ENCODE measurements around the gene ZHX3. TPM values are rescaled to one million over a fixed set of nuclear protein-coding genes. Genes with fewer than 3 reads are reported as not detected.

Gene ZHX3
- total and polyA plus RNA-seq, 2 of the 13 experiments (the other 11 are each of a cell fraction or from before 2014, with no cell fraction given), result 8.4 to 11.7 TPM

GRCh38 chr20:41168281-41169161 lies 149.0 kb downstream of the ZHX3 start:
- H3K9ac ChIP-seq (ENCODE audit: insufficient read depth, low read depth, low read length), result no peak overlapping the region
- H3K4me2 ChIP-seq (ENCODE audit: low read depth, low read length), result no peak overlapping the region
- no peaks in the 10 kb centered on the region for H3K79me2 ChIP-seq (ENCODE audit: insufficient read depth, low read length)
- DNase-seq (ENCODE audit: low spot score), result no peak
- H2AFZ ChIP-seq (ENCODE audit: low read length), result no peak overlapping the region
- H3K4me3 ChIP-seq (replicated peaks in 1 of 3; ENCODE audit: insufficient read depth in 1 of 3, low read depth in 2 of 3, low read length in 3 of 3), result no peak overlapping the region
- no peaks in the 10 kb centered on the region for H3K4me1 ChIP-seq (ENCODE audit: insufficient read depth, low read length)
- no peak for ATAC-seq
- 97% methylated on average over 9 of the region's 10 CpGs for whole genome bisulfite sequencing (ENCODE audit: low lambda C conversion rate)
- intact Hi-C loops (cut with micrococcal nuclease; ENCODE audit: unreplicated experiment) (no loop called here), in situ Hi-C loops (cut with HindIII; ENCODE audit: extremely low pct_ligation_motif_present, low pct_unique_long_range_greater_than_20kb) (no loop called here)
- H3K36me3 ChIP-seq (replicated peaks in 1 of 2; ENCODE audit: control insufficient read depth in 1 of 2, insufficient read depth in 2 of 2, low read length in 2 of 2), result peaks cover 79 to 94% of the 10 kb centered on the region in 2 experiments
- POLR2A ChIA-PET, result no interaction called here
- H3K27ac ChIP-seq (ENCODE audit: extremely low read length, insufficient read depth, low read length), result no peak overlapping the region
- TF ChIP-seq AGO2 (optimal IDR thresholded peaks at IDR 0.05; ENCODE audit: low read depth, low read length) (peak; percentile 73), RXRA (CRISPR knock-in tag; IDR thresholded peaks at IDR 0.05) (peak; percentile 2; the same call in 1 of the 2 replicates), AHDC1 (CRISPR knock-in tag; IDR thresholded peaks at IDR 0.05; ENCODE audit: borderline replicate concordance) (no peak), RBM22 (optimal IDR thresholded peaks at IDR 0.05; ENCODE audit: low read length) (peak; percentile 51), ZNF17 (CRISPR knock-in tag; IDR thresholded peaks at IDR 0.05) (no peak), ZFP91 (CRISPR knock-in tag; IDR thresholded peaks at IDR 0.05; ENCODE audit: borderline replicate concordance) (0 out of 2 replicates have a peak, but pooled peaks have one; percentile 2)
- H4K20me1 ChIP-seq (ENCODE audit: insufficient read depth, low read length), result peaks cover 9% of the 10 kb centered on the region; the same call in 1 of the 2 replicates
- BruUV-seq (replicated peaks), result no TSS peak
- H3K9me3 ChIP-seq (ENCODE audit: low read length), result no peaks in the 10 kb centered on the region
- H3K27me3 ChIP-seq (ENCODE audit: control insufficient read depth in 1 of 2, insufficient read depth in 2 of 2, low read length in 2 of 2), result no peaks in the 10 kb centered on the region
- CTCF ChIA-PET (ENCODE audit: low intra/inter-chr PET ratio, low total read pairs), result no interaction called here
- FAIRE-seq, result no peak
